K562 (cell line): ENCODE data around the gene HSDL1. TPM values are rescaled to one million over a fixed set of nuclear protein-coding genes. Genes with fewer than 3 reads are reported as not detected.

Experiments
- FOXA1 ChIP-seq: fragments of 450-650 bp; IDR thresholded peaks from 2 replicates; pipeline ENCODE4 v1.6.1; 2016; ENCODE audit warnings: mild to moderate bottlenecking, borderline replicate concordance
- HMG20A ChIP-seq: fragments of 450-650 bp; formaldehyde crosslinking; conservative IDR thresholded peaks from 2 replicates; pipeline ENCODE4 v1.4.0; 2020; ENCODE audit warnings: mild to moderate bottlenecking, mixed read lengths
- POLR2B ChIP-seq: fragments of 450-650 bp; IDR thresholded peaks from 2 replicates; pipeline ENCODE4 v1.6.1; 2018; ENCODE audit warnings: low read depth; ENCODE audit not compliant: partially characterized antibody
- RNF2 ChIP-seq: sonication (generic); IDR thresholded peaks from 2 replicates; pipeline ENCODE4 v1.6.1; 2016
- SIX5 ChIP-seq, 2 experiments: IDR thresholded peaks; 2 replicates each; pipeline ENCODE4 v1.6.1; 2011; ENCODE audit warnings: low read length in 2 of 2, borderline replicate concordance in 1 of 2, low read depth in 1 of 2, mild to moderate bottlenecking in 1 of 2, moderate library complexity in 1 of 2; ENCODE audit not compliant: insufficient read depth in 1 of 2
- SMAD3 ChIP-seq: fragments of 450-650 bp; formaldehyde crosslinking; conservative IDR thresholded peaks from 2 replicates; pipeline ENCODE4 v1.4.0; 2020; ENCODE audit warnings: mild to moderate bottlenecking
- ZBTB8A ChIP-seq: fragments of 450-650 bp; IDR thresholded peaks from 2 replicates; pipeline ENCODE4 v1.6.1; 2018; ENCODE audit warnings: mild to moderate bottlenecking, moderate library complexity; ENCODE audit not compliant: partially characterized antibody
- ZFP30 ChIP-seq: fragments of 250-450 bp; sonication (Bioruptor Pico); IDR thresholded peaks from 2 replicates; pipeline ENCODE4 v1.8.0; 2022; ENCODE audit warnings: moderate library complexity, mild to moderate bottlenecking, inconsistent platforms, borderline replicate concordance
- ZNF766 ChIP-seq: fragments of 200-800 bp; sonication (Bioruptor generic); conservative IDR thresholded peaks from 2 replicates; pipeline ENCODE4 v1.6.1; 2016; ENCODE audit warnings: missing genetic modification characterization, missing compliant biosample characterization
- polyA plus RNA-seq, 8 experiments: library from polyadenylated mRNA; depleted of rRNA in 4 of 8; stranded (reverse) in 5 of 8; unstranded in 3 of 8; fragments of >200 nt; fragmentation: Nextera tagmentation in 2 of 8; fragmentation: Illumina TruSeq in 1 of 8; extraction: Ambion mirVana in 2 of 8; extraction: Trizol in 1 of 8; gene quantifications; 2 replicates each; pipeline versions ENCODE4 v1.2.1 to v1.2.3, GENCODE V29; 2011 to 2014; ENCODE audit warnings: inconsistent platforms in 1 of 8, missing spikeins in 1 of 8
- total RNA-seq, 7 experiments: library from RNA; depleted of rRNA in 6 of 7; stranded (reverse); fragments of >200 nt in 6 of 7; fragmentation: Illumina TruSeq in 2 of 7; extraction: Trizol in 2 of 7; gene quantifications; 2 replicates each; pipeline versions ENCODE4 v1.2.1 to v1.2.3, GENCODE V29; 2011 to 2021; ENCODE audit warnings: low replicate concordance in 1 of 7
- TF ChIP-seq, protein P1 (sequence below): IDR thresholded peaks from 2 replicates; pipeline ENCODE4 v1.6.1; 2011; ENCODE audit warnings: borderline replicate concordance, low read depth, mild to moderate bottlenecking, moderate library complexity, low read length; ENCODE audit not compliant: insufficient read depth, poor library complexity, severe bottlenecking
- TF ChIP-seq, protein P2 (sequence below), 2 experiments: fragments of 450-650 bp; formaldehyde crosslinking in 1 of 2; IDR thresholded peaks; 2 replicates each; pipeline versions ENCODE4 v1.4.0 to v1.6.1; 2014 to 2020; ENCODE audit warnings: mild to moderate bottlenecking in 2 of 2, borderline replicate concordance in 1 of 2, low read depth in 1 of 2
- TF ChIP-seq, protein P3 (sequence below): sonication (generic); formaldehyde crosslinking; IDR thresholded peaks from 2 replicates; pipeline ENCODE4 v1.8.0; 2022; ENCODE audit warnings: missing genetic modification reagents, mild to moderate bottlenecking, borderline replicate concordance

HSDL1 gene
- total and polyA plus RNA-seq, 9 of the 15 experiments (the other 6 are each of a cell fraction or from before 2014, with no cell fraction given) = 14.8 to 41.2 (median 27.7) TPM

DNA sequence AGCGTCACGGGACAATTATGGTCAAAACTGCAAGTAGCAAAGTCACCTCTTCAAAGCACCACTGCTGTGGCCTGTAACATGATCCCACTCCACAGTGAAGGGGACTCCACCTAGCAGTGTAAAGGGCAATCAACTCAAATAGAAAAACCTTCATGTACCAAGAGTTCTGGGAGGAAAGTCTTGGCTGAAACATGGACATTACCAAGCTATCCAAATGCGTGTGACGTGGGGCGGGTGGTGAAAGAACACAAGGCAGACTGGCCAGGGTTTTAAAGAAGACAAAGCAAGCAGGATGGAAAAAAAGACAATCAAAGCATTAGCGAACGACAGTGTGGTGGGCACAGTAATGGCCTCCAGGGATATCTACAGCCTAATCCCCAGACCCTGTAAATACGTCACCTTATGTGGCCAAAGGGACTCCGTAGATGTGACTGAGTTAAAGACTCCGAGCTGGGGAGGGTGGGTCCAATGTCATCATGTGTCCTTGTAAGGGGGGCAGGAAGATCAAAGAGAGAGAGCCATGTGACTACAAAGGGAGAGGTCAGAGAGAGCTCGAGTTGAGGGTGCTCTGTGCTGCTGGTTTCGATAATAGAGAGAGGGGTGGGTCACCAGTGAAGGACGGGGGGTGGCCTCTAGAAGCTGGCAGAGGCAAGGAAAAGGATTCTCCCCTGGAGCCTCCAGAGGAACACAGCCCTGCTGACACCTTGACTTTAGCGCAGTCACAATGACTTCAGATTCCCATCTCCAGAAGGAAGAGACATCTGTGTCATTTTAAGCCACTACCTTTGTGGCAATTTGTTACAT lies 6.0 kb downstream of the HSDL1 start (continued):
- TF ChIP-seq, protein P1, sequence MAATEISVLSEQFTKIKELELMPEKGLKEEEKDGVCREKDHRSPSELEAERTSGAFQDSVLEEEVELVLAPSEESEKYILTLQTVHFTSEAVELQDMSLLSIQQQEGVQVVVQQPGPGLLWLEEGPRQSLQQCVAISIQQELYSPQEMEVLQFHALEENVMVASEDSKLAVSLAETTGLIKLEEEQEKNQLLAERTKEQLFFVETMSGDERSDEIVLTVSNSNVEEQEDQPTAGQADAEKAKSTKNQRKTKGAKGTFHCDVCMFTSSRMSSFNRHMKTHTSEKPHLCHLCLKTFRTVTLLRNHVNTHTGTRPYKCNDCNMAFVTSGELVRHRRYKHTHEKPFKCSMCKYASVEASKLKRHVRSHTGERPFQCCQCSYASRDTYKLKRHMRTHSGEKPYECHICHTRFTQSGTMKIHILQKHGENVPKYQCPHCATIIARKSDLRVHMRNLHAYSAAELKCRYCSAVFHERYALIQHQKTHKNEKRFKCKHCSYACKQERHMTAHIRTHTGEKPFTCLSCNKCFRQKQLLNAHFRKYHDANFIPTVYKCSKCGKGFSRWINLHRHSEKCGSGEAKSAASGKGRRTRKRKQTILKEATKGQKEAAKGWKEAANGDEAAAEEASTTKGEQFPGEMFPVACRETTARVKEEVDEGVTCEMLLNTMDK = no peak
- TF ChIP-seq SIX5 (IDR thresholded peaks at IDR 0.05; ENCODE audit: borderline replicate concordance in 1 of 2, insufficient read depth in 1 of 2, low read depth in 1 of 2, low read length in 2 of 2) (no peak), ZFP30 (CRISPR knock-in tag) (no peak), ZNF766 (CRISPR knock-in tag) (no peak; the same call in 1 of the 2 replicates), RNF2 (peak; percentile 26; the same call in 1 of the 2 replicates), HMG20A (no peak), FOXA1 (no peak), ZBTB8A (no peak), SMAD3 (CRISPR knock-in tag) (peak; percentile 5; the same call in 1 of the 2 replicates), POLR2B (peak; percentile 53)
- TF ChIP-seq, protein P2, sequence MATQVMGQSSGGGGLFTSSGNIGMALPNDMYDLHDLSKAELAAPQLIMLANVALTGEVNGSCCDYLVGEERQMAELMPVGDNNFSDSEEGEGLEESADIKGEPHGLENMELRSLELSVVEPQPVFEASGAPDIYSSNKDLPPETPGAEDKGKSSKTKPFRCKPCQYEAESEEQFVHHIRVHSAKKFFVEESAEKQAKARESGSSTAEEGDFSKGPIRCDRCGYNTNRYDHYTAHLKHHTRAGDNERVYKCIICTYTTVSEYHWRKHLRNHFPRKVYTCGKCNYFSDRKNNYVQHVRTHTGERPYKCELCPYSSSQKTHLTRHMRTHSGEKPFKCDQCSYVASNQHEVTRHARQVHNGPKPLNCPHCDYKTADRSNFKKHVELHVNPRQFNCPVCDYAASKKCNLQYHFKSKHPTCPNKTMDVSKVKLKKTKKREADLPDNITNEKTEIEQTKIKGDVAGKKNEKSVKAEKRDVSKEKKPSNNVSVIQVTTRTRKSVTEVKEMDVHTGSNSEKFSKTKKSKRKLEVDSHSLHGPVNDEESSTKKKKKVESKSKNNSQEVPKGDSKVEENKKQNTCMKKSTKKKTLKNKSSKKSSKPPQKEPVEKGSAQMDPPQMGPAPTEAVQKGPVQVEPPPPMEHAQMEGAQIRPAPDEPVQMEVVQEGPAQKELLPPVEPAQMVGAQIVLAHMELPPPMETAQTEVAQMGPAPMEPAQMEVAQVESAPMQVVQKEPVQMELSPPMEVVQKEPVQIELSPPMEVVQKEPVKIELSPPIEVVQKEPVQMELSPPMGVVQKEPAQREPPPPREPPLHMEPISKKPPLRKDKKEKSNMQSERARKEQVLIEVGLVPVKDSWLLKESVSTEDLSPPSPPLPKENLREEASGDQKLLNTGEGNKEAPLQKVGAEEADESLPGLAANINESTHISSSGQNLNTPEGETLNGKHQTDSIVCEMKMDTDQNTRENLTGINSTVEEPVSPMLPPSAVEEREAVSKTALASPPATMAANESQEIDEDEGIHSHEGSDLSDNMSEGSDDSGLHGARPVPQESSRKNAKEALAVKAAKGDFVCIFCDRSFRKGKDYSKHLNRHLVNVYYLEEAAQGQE (IDR thresholded peaks at IDR 0.05; ENCODE audit: borderline replicate concordance) = no peak
- TF ChIP-seq, protein P2 (CRISPR knock-in tag; IDR thresholded peaks at IDR 0.05; ENCODE audit: low read depth) = peak; percentile 75; the same call in 1 of the 2 replicates
- TF ChIP-seq, protein P3, sequence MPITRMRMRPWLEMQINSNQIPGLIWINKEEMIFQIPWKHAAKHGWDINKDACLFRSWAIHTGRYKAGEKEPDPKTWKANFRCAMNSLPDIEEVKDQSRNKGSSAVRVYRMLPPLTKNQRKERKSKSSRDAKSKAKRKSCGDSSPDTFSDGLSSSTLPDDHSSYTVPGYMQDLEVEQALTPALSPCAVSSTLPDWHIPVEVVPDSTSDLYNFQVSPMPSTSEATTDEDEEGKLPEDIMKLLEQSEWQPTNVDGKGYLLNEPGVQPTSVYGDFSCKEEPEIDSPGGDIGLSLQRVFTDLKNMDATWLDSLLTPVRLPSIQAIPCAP (CRISPR knock-in tag) = no peak
